ENCODE measurements around the gene PCNX4. TPM values are rescaled to one million over a fixed set of nuclear protein-coding genes. Genes with fewer than 3 reads are reported as not detected.

The PCNX4 gene
- total and polyA plus RNA-seq, 7 experiments from 2014 or later = 17.2 to 48.2 (median 36.4) TPM

GRCh38 chr14:60089221-60089620, 2.5 kb upstream of the PCNX4 start:
- DNase-seq (no peak), ATAC-seq (no peak)
- Histone ChIP-seq H3K4me1 (ENCODE audit: control insufficient read depth in 2 of 2, insufficient read depth in 2 of 2, low read length in 2 of 2) (peaks cover 10 to 14% of the 10 kb centered on the region in 2 donors), H3K4me3 (ENCODE audit: low read length) (no peak overlapping the region), H3K27ac (ENCODE audit: low read depth, low read length) (no peak overlapping the region), H3K9me3 (ENCODE audit: control insufficient read depth in 2 of 3, low read length in 3 of 3) (no peaks in the 10 kb centered on the region), H3K36me3 (ENCODE audit: control insufficient read depth in 2 of 3, insufficient read depth in 3 of 3, low read length in 3 of 3) (no peaks in the 10 kb centered on the region), H3K27me3 (ENCODE audit: control insufficient read depth in 2 of 2, insufficient read depth in 2 of 2, low read length in 2 of 2) (peaks cover 0 to 4% of the 10 kb centered on the region in 2 donors)
- intact Hi-C loops (cut with micrococcal nuclease) = no loop called here
- Mint-ChIP-seq H3K36me3 (peaks cover 0 to 9% (median 2%) of the 10 kb centered on the region in 5 donors), H3K9me3 (peaks cover 0 to 1% (median 0%) of the 10 kb centered on the region in 11 donors), H3K27me3 (peaks cover 0 to 14% (median 0%) of the 10 kb centered on the region in 5 donors), H3K4me3 (no peak overlapping the region), H3K27ac (no peak overlapping the region), H3K4me1 (peaks cover 15 to 29% (median 23%) of the 10 kb centered on the region in 7 donors)
- ChIA-PET CTCF (interaction anchor here (2.1 kb wide), 1 partner anchor 94 kb away, joined by 4 read pairs; no protein-coding TSS in a partner anchor), POLR2A (interaction anchor here (0.8 to 4.5 kb wide), 6 partner anchors 51 to 76 kb away, joined by 3 to 32 read pairs (median 4); partner anchors contain the start of gene DHRS7)

GRCh38 chr14:60090864-60091519, 731 bp upstream of the PCNX4 start:
- H3K27me3 Mint-ChIP-seq = peaks cover 0 to 5% (median 0%) of the 10 kb centered on the region in 5 donors
- Histone ChIP-seq H3K27ac (ENCODE audit: low read depth, low read length) (peak overlapping the region; percentile 96), H3K4me3 (ENCODE audit: low read length) (peak overlapping the region; percentile 94)

GRCh38 chr14:60092526-60092920, 800 bp downstream of the PCNX4 start:
- peaks cover 28 to 55% (median 44%) of the 10 kb centered on the region in 7 donors for H3K4me1 Mint-ChIP-seq
- H3K27me3 Mint-ChIP-seq = peaks cover 0 to 2% (median 0%) of the 10 kb centered on the region in 5 donors
- no peak for ATAC-seq

More at GRCh38 chr14:60090864-60091519, 731 bp upstream of the PCNX4 start:
- Histone ChIP-seq H3K4me1 (ENCODE audit: control insufficient read depth in 2 of 2, insufficient read depth in 2 of 2, low read length in 2 of 2) (peaks cover 14 to 16% of the 10 kb centered on the region in 2 donors), H3K36me3 (ENCODE audit: control insufficient read depth in 2 of 3, insufficient read depth in 3 of 3, low read length in 3 of 3) (no peaks in the 10 kb centered on the region), H3K9me3 (ENCODE audit: control insufficient read depth in 2 of 3, low read length in 3 of 3) (no peaks in the 10 kb centered on the region), H3K27me3 (ENCODE audit: control insufficient read depth in 2 of 2, insufficient read depth in 2 of 2, low read length in 2 of 2) (peaks cover 0 to 4% of the 10 kb centered on the region in 2 donors)
- Mint-ChIP-seq H3K9me3 (peaks cover 0 to 2% (median 0%) of the 10 kb centered on the region in 11 donors), H3K27ac (peak overlapping the region; percentile 90 to 99 (median 96)), H3K4me3 (peak overlapping the region; percentile 88 to 98 (median 95)), H3K36me3 (peaks cover 0 to 12% (median 4%) of the 10 kb centered on the region in 5 donors), H3K4me1 (peaks cover 28 to 46% (median 41%) of the 10 kb centered on the region in 7 donors)
- CTCF ChIA-PET = interaction anchor here (1.2 kb wide), 1 partner anchor 93 kb away, joined by 3 read pairs; no protein-coding TSS in a partner anchor
- intact Hi-C loops (cut with micrococcal nuclease) = loop anchor here (1.0 to 5.0 kb wide), 12 partner anchors 27 to 1671 kb away; partner anchors contain the start of genes KIAA0586 (in 2 of the 2), SLC38A6 (in 2 of the 2), TIMM9 (in 2 of the 2) and TRMT5 (in 2 of the 2)
- no peak for ATAC-seq
- DNase-seq = peak in 7 of 9 donors; percentile 7 to 36 (median 31)
- POLR2A ChIA-PET = interaction anchor here (0.6 to 4.5 kb wide), 9 partner anchors 9 to 157 kb away, joined by 3 to 32 read pairs (median 4); partner anchors contain the start of genes DHRS7 and PPM1A

GRCh38 chr14:60093080-60093479, 1.4 kb downstream of the PCNX4 start:
- Histone ChIP-seq H3K4me1 (ENCODE audit: control insufficient read depth in 2 of 2, insufficient read depth in 2 of 2, low read length in 2 of 2) (peaks cover 14 to 16% of the 10 kb centered on the region in 2 donors), H3K9me3 (ENCODE audit: control insufficient read depth in 2 of 3, low read length in 3 of 3) (no peaks in the 10 kb centered on the region), H3K27me3 (ENCODE audit: control insufficient read depth in 2 of 2, insufficient read depth in 2 of 2, low read length in 2 of 2) (no peaks in the 10 kb centered on the region), H3K36me3 (ENCODE audit: control insufficient read depth in 2 of 3, insufficient read depth in 3 of 3, low read length in 3 of 3) (peaks cover 0 to 5% (median 0%) of the 10 kb centered on the region in 3 experiments), H3K4me3 (ENCODE audit: low read length) (peak overlapping the region; percentile 94), H3K27ac (ENCODE audit: low read depth, low read length) (peak overlapping the region; percentile 96)
- no peak for DNase-seq
- ChIA-PET CTCF (interaction anchor here (1.5 kb wide), 1 partner anchor 128 kb away, joined by 3 read pairs; no protein-coding TSS in a partner anchor), POLR2A (interaction anchor here (1.1 to 4.5 kb wide), 3 partner anchors 73 to 1795 kb away, joined by 3 to 32 read pairs (median 15); partner anchors contain the start of genes ARID4A, DHRS7 and PPM1A)
- ATAC-seq = no peak
- Mint-ChIP-seq H3K27me3 (peaks cover 0 to 2% (median 0%) of the 10 kb centered on the region in 5 donors), H3K4me3 (peak overlapping the region; percentile 88 to 98 (median 95)), H3K27ac (peak overlapping the region; percentile 90 to 99 (median 96)), H3K4me1 (peaks cover 28 to 60% (median 49%) of the 10 kb centered on the region in 7 donors), H3K9me3 (peaks cover 0 to 2% (median 0%) of the 10 kb centered on the region in 11 donors), H3K36me3 (peaks cover 5 to 20% (median 12%) of the 10 kb centered on the region in 5 donors)
- intact Hi-C loops (cut with micrococcal nuclease) = loop anchor here (2.0 to 5.0 kb wide), 6 partner anchors 14 to 1666 kb away; partner anchors contain the start of genes KIAA0586 (in 2 of the 2), SLC38A6 (in 2 of the 2), TIMM9 (in 2 of the 2) and TRMT5 (in 2 of the 2)

More at GRCh38 chr14:60092526-60092920, 800 bp downstream of the PCNX4 start:
- Mint-ChIP-seq H3K4me3 (peak overlapping the region; percentile 88 to 98 (median 95)), H3K36me3 (peaks cover 0 to 15% (median 6%) of the 10 kb centered on the region in 5 donors), H3K9me3 (peaks cover 0 to 2% (median 0%) of the 10 kb centered on the region in 11 donors), H3K27ac (peak overlapping the region; percentile 90 to 99 (median 96))
- H3K36me3 ChIP-seq (ENCODE audit: control insufficient read depth in 2 of 3, insufficient read depth in 3 of 3, low read length in 3 of 3) = no peaks in the 10 kb centered on the region
- H3K9me3 ChIP-seq (ENCODE audit: control insufficient read depth in 2 of 3, low read length in 3 of 3) = no peaks in the 10 kb centered on the region
- peak overlapping the region; percentile 94 for H3K4me3 ChIP-seq (ENCODE audit: low read length)
- peak overlapping the region; percentile 96 for H3K27ac ChIP-seq (ENCODE audit: low read depth, low read length)
- ChIA-PET POLR2A (interaction anchor here (0.6 to 4.5 kb wide), 6 partner anchors 9 to 1794 kb away, joined by 3 to 32 read pairs (median 4); partner anchors contain the start of genes ARID4A, DHRS7 and PPM1A), CTCF (interaction anchor here (1.5 kb wide), 1 partner anchor 127 kb away, joined by 3 read pairs; no protein-coding TSS in a partner anchor)
- DNase-seq = peak in 3 of 9 donors; percentile 3 to 16 (median 12)
- peaks cover 0 to 3% of the 10 kb centered on the region in 2 donors for H3K27me3 ChIP-seq (ENCODE audit: control insufficient read depth in 2 of 2, insufficient read depth in 2 of 2, low read length in 2 of 2)
- H3K4me1 ChIP-seq (ENCODE audit: control insufficient read depth in 2 of 2, insufficient read depth in 2 of 2, low read length in 2 of 2) = peaks cover 14 to 16% of the 10 kb centered on the region in 2 donors
- intact Hi-C loops (cut with micrococcal nuclease) = loop anchor here (1.0 to 5.0 kb wide), 9 partner anchors 14 to 1665 kb away; partner anchors contain the start of genes KIAA0586 (in 2 of the 2), SLC38A6 (in 2 of the 2), TIMM9 (in 2 of the 2) and TRMT5 (in 2 of the 2)

GRCh38 chr14:60093606-60094005, 1.9 kb downstream of the PCNX4 start:
- no peaks in the 10 kb centered on the region for H3K27me3 ChIP-seq (ENCODE audit: control insufficient read depth in 2 of 2, insufficient read depth in 2 of 2, low read length in 2 of 2)
- Mint-ChIP-seq H3K36me3 (peaks cover 8 to 23% (median 16%) of the 10 kb centered on the region in 5 donors), H3K27ac (peak overlapping the region; percentile 57 to 99 (median 95)), H3K4me3 (peak overlapping the region; percentile 88 to 98 (median 95)), H3K27me3 (peaks cover 0 to 2% (median 0%) of the 10 kb centered on the region in 5 donors), H3K4me1 (peaks cover 28 to 64% (median 54%) of the 10 kb centered on the region in 7 donors), H3K9me3 (peaks cover 0 to 2% (median 0%) of the 10 kb centered on the region in 11 donors)
- CTCF ChIA-PET = interaction anchor here (0.7 to 1.0 kb wide), 2 partner anchors 33 to 72 kb away, joined by 3 to 4 read pairs; partner anchors contain the start of gene DHRS7
- ATAC-seq = no peak
- DNase-seq = no peak
- peaks cover 0 to 5% (median 0%) of the 10 kb centered on the region in 3 experiments for H3K36me3 ChIP-seq (ENCODE audit: control insufficient read depth in 2 of 3, insufficient read depth in 3 of 3, low read length in 3 of 3)
- POLR2A ChIA-PET = interaction anchor here (0.6 to 4.5 kb wide), 4 partner anchors 72 to 170 kb away, joined by 4 to 32 read pairs (median 10); partner anchors contain the start of genes DHRS7 and PPM1A
- H3K4me3 ChIP-seq (ENCODE audit: low read length) = peak overlapping the region; percentile 94
- H3K9me3 ChIP-seq (ENCODE audit: control insufficient read depth in 2 of 3, low read length in 3 of 3) = no peaks in the 10 kb centered on the region
- intact Hi-C loops (cut with micrococcal nuclease) = loop anchor here (2.0 to 5.0 kb wide), 6 partner anchors 13 to 1666 kb away; partner anchors contain the start of genes KIAA0586 (in 2 of the 2), SLC38A6 (in 2 of the 2), TIMM9 (in 2 of the 2) and TRMT5 (in 2 of the 2)
- peaks cover 14 to 16% of the 10 kb centered on the region in 2 donors for H3K4me1 ChIP-seq (ENCODE audit: control insufficient read depth in 2 of 2, insufficient read depth in 2 of 2, low read length in 2 of 2)
- H3K27ac ChIP-seq (ENCODE audit: low read depth, low read length) = no peak overlapping the region
